Endothelial cell of hepatic sinusoid (primary cell): ENCODE results near the gene LTBP2.

Experiments used
- in situ Hi-C: cut with HindIII; loops from 2 replicates; pipeline ENCODE4 v1.10.0; 2017; ENCODE audit warnings: low sequenced_read_pairs

Gene LTBP2

DNA sequence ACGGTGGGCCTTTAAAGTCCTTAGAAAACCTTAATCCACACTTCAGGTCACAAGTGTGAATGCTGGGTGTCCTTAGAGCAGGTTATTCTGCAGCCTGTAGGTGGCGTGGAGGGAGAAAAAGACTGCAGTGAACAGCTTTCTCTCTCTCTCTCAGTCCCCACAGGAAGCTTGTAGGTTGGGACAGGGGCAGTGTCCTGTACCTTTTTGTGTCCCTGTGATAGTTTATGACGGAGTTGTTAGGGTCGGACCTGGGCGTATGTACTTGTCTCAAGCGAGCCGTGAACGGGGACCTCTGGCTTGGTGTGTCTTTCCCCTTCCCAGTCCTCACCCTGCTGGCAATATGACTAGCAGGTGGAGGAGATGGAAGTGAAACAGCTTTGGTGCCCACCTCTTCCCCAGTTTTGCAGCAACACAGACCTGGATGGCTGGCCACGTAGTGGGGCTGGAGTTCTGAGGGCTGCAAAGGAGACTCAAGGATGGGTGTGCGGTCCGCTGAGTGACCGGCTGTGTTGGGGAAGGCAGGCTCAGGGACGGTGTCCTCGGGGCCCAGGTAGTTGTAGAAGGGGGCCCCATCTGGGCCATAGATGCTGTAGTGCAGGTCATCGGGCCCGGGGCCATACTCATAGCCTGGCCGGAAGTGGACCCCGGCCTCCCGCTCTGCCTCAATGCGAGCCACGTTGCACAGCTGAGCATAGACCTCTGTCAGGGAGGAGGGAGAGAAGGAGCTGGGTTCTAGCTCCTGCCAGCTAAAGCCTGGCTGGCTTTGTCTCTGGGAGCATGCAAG, 109.6 kb downstream of the LTBP2 start:
- in situ Hi-C loops = no loop called here

DNA sequence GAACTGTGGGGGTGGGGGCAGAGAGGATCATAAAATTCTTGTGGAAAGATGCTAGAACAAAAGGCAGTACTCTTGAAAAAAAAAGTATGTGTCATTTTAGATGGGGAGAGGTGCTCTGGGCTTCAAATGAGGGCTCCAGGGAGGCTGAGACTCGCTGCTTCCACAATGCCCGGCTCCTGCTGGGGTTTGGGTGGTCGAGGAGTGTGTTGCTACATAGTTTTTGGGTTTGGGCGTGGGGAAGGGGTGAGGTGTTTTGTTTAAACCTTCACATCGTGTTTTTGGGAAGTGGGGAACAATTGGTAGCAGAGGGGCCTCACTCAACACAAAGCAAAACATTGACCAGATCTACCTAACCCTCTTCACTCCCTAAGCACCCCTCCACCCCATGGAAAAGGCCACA, 110.3 kb downstream of the LTBP2 start:
- in situ Hi-C loops = no loop called here

DNA sequence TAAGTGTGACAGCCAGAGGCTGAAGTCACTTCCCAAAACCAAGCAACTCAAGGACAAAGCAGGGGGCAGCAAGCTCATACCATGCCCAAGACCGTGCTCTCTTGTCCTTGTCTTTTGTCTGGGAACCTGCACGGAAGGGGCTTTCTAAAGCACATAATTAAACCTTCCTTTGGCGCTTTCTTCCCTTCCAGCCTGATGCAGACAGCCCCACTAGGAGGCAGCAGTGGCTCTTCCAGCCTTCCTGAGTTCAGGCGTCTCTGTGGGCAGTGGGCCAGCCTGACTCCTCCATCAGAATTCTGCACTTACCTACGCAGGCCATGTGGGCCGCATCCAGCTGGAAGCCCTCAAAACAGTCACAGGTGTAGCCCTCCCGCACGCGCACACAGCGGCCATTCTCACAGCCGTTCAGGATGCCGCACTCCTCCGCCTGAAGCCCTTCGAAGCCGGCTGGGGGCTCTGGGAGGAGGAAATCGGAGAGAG, 110.9 kb downstream of the LTBP2 start:
- in situ Hi-C loops = no loop called here

DNA sequence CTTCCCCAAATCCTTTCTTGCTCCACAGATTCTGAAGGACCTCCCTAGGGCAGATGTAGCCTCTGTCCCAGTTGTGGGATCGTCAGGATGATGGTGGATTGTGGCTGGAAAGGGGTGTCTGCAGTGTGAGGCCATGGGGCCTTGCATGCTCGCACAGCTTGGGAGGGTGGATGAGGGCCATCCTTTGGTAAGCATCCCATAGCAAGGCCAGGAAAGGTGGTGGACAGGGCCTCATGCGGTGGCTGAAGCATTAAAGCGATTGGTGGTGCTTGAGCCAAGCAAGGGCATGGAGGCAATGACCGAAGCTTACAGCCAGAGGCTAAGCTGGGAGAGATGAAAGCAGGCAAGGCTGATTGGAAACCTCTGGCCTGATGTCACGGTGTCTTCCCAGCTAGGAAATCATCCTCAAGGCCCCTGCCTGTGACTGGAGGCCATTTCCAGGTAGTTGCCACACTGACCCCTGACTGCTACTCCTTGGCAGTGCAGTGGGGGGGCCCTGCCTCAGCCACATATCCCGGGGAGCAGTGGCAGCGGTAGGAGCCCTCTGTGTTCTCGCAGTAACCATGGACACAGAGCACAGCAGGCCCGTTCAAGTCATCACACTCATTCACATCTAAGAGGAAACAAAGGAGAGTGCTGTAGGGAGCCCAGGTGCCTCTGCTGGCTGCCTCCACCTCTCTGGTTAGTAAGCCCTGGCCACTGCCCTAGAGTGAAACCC, 111.5 kb downstream of the LTBP2 start:
- in situ Hi-C loops = no loop called here

DNA sequence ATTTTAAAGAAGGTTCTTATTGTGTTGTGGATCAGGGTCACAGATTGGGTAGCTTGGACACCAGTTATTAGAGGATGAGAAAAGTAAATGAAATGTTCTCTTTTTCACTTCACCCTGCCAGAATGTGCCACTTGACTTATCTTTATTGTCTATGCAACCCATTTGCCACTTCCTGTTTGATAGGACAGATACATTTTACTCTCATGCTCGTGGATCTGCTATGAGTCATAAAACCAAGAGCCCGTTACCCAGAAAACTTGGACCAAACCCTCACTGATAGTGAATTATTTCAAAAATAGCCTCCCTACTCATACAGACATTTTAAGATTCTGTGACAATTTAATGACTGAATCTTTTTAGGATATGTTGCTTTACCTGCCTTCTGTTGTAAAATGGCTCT, 116.7 kb downstream of the LTBP2 start:
- in situ Hi-C loops = no loop called here

DNA sequence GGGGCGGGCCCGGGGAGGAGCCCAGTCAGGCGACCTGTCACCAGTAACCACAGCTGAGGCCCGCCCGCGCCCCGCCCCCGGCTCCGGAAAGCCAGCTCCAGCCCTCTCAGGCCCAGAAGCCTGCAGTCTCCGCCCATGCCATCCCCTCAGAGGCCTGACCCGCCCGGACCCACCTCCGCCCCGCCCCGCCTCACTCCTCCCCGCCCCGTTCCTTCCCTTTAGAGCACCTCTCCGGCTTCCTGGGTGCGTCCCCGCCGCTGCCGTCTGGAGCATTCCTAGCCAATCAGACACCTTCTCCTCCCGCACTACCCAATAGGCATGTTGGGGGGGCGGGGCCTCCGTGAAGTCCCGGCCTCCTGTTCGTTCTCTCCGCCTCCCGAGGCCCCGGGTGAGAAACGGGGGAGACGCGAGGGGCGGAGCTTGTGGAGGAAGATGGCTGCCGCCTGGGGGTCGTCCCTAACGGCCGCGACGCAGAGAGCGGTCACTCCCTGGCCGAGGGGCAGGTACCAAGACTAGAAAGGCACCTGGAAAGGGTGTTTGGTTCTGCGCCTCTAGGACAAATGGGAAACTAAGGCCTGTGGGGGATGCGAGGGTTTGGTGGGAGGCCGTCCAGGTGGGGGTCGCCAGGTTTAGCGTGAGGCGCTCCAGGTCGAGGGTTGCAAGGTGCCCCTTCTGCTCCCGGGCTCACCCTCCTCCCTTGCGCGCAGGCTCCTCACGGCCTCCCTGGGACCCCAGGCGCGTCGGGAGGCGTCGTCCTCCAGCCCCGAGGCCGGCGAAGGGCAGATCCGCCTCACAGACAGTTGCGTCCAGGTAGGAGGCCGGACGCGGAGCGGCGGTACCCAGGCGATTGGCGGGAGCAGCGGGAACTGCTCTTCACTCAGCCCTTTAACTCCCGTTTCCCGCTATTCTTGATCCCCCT, 118.4 kb downstream of the LTBP2 start, which contains the start of gene ISCA2:
TSS of gene ISCA2 (plus strand) at position 423 of the 919 bp plus-strand sequence. CDS start at position 433, 10 bp downstream.
- in situ Hi-C loops = no loop called here

DNA sequence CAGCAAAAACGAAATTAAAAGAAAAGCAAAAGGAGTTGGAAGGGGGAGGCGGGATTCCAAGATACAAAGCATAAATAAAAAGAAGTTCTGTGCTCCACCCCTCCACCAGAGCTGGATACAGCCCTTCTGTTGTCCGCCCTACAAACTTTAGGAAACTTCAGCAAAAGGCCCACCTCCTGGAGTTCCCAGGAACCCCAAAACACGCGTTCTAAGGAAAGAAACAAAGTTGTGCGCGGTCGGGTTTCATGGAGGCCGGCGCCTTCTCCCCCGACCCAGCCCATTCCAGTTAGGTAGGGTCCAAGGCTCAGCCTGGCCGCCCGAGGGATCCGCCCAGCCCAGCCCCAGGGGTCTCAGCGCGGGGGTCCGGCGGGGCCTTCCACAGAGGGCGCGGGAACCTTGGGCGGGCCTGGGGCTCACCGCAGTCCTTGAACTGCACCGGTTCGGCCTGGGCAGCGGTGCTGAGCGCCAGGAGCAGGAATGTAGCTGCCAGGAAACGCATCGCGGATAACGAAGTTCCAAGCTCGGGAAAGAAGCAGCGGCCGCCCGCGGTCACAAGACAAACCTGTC, 119.2 kb downstream of the LTBP2 start, which contains the start of gene NPC2:
TSS of gene NPC2 (minus strand) at position 530 of the 567 bp plus-strand sequence. CDS start at position 499, 31 bp downstream.
- in situ Hi-C loops = no loop called here

DNA sequence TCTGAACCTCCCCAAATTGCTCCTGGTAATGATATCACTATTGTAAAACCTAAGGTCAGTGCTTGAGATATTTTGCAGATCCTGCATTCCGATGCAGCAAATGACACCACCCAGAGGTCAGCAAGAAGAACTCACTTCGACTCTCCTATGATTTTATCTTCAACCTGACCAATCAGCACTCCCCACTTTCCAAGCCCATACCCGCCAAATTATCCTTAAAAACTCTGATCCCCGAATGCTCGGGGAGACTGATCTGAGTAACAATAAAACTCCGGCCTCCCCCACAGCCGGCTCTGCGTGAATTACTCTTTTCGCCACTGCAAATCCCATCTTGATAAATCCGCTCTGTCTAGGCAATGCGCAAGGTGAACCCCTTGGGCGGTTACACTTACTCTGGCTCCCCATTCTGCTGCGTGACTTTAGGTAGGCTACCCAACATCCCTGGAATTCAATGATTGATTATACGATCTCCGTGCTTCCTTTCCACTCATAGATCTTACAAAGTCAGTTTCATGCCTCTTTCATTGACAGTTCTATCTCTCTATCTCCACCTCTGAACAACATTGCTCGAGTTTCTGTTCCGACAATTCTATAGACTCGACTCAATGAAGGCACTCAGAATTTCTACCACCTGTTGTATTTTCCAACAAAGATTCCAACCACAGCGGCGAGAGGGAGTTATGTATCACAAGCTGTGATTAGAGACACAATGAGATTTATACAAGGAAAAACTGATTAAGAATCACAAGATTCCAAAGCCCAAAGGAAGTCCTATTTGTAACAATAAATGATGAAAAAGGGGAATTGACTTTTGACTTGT, 119.9 kb downstream of the LTBP2 start:
- in situ Hi-C loops = no loop called here

DNA sequence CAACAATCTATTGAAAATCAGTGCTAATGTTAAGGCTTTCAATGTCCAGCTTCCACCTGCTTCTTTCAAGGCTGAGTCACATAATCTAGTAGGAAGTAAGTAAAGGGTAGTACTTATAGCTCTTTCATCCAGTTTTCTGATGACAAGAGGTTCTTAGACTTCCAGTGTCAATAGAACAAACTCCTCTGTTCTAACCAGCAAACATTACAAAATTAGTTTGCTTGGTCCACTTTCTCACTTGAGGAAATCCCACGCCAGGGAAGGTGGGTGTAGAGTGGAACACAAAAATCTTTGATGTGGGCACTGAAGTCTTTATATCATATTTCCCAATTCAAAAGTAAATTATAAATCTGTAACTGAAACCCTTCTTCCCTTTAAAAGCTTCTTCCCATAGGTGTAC, 121.6 kb downstream of the LTBP2 start:
- in situ Hi-C loops = no loop called here

DNA sequence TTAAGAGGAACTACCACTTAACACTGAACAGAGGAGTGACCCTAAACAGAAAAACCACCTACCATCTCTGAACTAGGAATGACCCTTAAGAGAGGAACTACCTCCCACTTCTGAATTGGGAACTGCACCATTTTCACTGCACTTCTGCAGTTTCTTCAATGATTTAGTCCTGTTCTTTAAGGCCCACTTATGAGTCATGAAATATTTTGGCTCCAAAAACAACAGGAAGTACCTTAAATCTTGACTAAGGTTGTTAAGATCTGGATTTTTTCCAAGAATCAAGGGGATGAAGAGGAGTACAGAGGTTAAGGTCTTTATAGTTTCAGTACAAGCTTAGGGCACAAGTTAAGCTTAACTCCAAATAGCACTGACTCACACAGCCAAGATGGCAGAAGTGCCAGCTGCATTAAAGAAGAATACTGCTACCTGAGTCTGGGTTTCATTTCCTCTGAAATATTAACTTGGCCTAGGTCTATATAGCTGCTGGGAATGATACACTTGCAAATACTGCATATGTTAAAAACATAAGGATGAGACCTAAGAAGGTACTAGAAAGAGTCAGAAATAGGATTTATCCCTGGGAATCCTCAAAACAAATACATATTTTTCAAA, 123.1 kb downstream of the LTBP2 start:
- in situ Hi-C loops = loop anchor here (5.0 kb wide), 1 partner anchor 82 kb away; no protein-coding TSS in a partner anchor

DNA sequence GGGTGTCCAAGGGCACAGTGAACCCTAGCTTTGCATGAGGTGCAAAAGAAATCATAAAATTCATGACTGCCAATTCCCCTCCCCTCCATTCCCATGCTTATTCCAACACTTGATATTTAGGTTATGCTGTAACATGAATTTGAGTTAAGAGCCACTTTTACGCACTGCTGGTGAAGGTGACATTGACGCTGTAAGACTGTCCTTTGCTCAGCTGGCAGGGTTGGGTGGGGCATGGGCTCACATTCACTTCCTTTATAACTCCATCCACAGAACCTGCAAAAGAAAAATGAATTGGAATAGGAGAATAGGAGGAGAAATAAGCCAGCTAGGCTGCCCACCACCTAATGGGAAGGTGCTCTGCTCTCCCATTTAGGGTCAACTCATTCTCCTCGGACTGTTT, 125.9 kb downstream of the LTBP2 start:
- in situ Hi-C loops = loop anchor here (5.0 kb wide), 1 partner anchor 79 kb away; no protein-coding TSS in a partner anchor

DNA sequence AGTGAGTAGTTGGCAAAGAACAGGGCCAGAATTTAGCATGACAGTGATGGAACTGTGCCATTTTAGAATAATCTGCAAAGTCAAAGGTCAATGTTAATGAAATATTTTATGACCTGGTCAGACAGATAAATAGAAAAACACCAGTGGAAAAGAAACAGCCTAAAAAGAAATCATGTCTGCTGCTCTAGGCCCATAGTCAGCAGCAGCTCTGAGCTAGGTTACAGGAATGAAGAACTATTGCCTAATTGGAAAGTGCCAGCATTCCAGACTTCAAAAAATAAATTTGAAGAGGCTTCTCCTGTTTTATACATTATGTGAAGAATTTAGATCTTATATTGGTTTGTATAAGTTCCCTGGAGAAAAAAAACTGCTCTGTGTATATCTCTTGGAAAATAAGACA, 128.7 kb downstream of the LTBP2 start:
- in situ Hi-C loops = no loop called here

DNA sequence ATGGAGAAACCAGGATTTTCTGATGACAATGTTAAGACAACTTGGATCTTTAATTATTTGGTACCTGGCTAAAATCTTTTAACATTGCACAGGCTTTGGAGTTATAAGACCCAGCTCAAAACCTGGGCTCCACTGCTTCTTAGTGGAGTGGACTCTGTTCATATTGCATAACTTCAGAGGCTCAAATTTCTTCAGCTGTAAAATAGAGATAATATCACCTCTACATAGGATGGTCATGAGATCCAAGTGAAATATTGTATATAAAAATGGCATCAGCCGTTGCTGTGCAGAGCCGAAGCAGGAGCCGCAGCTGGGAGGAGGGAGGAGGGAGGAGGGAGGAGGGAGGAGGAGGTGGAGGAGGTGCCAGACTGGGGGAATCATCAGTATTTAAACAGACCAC, 129.5 kb downstream of the LTBP2 start:
- in situ Hi-C loops = no loop called here

DNA sequence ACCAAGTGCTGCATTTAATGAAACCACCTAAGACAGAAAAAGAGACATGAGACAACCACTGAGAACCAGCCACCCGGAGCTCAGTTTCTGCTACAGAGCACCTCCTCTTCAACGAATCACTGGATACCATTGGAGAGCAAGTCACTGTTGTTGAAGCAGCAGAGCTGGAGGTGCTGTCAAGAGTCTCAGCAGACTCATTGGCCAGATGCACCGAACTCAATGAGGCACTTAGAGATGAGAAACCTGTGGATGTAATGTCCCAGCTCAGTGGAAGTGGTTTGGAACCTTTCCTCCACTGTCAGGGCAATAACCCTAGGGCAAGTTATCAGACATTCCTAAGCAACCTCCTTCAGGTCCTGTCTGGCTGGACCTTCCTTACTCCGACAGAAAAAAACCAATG, 132.0 kb downstream of the LTBP2 start:
- in situ Hi-C loops = no loop called here

DNA sequence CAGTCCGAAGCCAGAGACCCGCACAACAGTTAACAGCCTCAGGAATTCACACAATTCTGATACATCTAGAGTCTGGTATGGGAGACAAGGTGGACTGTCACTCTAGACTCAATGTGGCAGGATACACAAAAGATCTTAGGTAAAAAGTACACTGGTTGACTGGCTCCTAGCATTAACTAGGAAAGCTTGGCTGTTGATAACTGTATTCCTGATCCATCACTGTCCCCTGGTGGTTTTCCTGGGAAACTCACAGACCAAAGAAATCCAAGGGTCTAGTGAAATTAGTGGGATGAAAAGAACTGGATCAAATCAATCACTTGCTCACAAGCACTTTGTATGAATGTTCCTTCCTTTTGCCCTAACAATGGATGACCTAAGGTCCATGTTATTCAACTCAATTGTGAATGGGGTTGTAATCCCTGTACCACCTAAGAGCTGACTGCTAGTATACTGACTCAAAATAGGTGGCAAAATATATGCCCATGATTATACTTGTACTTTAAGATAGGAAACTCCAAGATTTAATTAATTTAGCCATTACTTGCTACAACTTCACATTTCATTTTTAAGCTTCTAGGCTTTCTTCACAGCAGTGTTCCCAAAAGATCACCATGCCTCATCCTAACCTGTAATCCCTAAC, 132.9 kb downstream of the LTBP2 start:
- in situ Hi-C loops = no loop called here

DNA sequence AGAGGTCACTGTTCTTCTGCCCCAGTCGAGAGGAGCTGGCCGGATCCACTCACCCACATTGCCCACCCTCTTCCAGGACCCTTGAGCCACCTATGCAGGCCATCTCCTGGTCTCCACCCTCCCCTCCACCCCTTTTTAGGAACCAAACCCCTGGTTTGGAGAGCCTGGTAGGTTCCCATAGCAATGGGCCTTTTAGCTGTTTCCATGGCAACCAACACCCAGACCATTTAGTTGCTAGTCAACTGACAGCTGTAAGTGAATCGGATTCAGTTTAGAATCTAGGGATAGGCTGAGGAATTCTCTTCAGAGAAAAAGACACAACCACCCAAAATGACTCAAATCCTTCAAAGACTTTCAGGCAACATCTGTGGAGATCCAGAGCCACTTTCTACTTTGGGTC, 135.4 kb downstream of the LTBP2 start:
- in situ Hi-C loops = no loop called here

DNA sequence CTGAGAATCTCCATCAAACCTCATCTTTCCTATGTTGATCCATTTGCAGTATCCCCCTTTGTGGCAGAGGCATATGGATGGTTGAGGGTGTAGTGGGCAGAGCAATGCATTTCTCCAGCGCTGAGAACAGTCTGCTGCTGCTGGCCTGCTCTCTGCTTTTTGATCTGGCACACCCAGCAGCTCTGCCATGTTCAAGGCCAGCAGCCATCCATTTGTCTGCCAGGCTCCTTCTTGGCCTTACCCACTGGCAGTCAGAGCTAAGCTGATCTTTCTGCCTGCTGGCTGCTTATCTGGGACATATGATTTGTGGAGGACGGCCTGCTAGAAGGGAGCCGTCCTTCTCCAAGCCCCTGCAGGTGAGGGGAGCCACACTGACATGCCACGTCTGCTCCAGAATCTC, 135.9 kb downstream of the LTBP2 start:
- in situ Hi-C loops = no loop called here

DNA sequence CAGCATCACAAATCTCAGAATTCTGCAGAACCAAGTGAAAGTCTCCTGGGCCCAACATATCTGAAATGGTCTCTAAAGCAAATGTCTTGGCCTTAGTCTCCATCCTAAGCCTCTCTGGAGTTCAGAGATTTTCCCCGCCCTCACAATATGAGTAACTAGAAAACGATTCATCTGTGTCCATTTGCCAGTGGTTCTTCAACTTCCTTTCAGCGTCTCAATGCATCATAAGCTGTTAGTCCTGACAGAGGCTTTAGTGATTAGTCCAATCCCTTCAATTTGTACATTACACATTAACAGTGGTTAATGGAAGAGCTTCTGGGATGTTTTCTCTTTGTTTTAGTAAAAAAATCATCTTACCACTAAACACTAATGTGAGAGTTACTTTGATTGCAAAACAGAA, 136.4 kb downstream of the LTBP2 start:
- in situ Hi-C loops = no loop called here

DNA sequence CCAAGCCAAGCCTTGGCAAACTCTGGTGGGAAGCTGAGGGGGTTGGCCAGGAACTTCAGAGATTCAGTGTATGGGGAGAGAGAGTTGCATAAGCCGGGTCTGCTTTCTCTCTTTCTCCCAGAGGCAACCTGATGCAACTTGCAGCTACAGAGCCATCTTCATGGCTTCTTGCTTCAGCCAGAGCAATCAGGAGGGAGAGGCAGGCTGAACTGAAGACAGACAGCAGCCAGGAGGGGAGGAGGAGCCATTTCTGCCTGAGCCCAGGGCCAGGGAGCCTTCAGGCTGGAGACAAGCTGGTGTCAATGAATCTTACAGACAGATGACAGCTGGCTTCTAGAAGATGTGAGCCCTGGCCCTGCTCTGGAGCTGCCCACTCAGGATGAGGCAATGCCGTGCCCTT, 137.7 kb downstream of the LTBP2 start:
- in situ Hi-C loops = no loop called here
